Activated CD4-positive, alpha-beta T cell treated with anti-CD3 and anti-CD28 coated beads, Interleukin-2, amount 10 ng/mL, durations not matched to agents 24 days and 14 days (primary cell): ENCODE results near the gene AK3. TPM values are rescaled to one million over a fixed set of nuclear protein-coding genes. Genes with fewer than 3 reads are reported as not detected.
"Not testable (repeated sequence)": the region's sequence is repeated elsewhere in the genome, so short reads cannot be mapped to it uniquely, and the experiment has no call there.

Experiments used
- DNase-seq: peaks from one replicate; pipeline ENCODE4 v3.0.0; 2022
- H3K27ac Mint-ChIP-seq: one replicate; pipeline ENCODE4 v1.8.0; 2022; ENCODE audit warnings: mild to moderate bottlenecking, mixed read lengths
- H3K27me3 Mint-ChIP-seq: one replicate; pipeline ENCODE4 v1.8.0; 2022; ENCODE audit warnings: mixed read lengths
- H3K36me3 Mint-ChIP-seq: one replicate; pipeline ENCODE4 v1.8.0; 2022; ENCODE audit warnings: low read depth, mild to moderate bottlenecking, mixed read lengths
- H3K4me1 Mint-ChIP-seq: one replicate; pipeline ENCODE4 v1.8.0; 2021; ENCODE audit warnings: mixed read lengths
- H3K4me3 Mint-ChIP-seq: one replicate; pipeline ENCODE4 v1.8.0; 2022; ENCODE audit warnings: mild to moderate bottlenecking, moderate library complexity, mixed read lengths
- H3K9me3 Mint-ChIP-seq: one replicate; pipeline ENCODE4 v1.8.0; 2021; ENCODE audit warnings: mixed read lengths
- intact Hi-C: fragments of 100-400 bp; cut with micrococcal nuclease; formaldehyde crosslinking; loops from one replicate; pipeline ENCODE4 v1.15.1; 2023
- total RNA-seq: library from RNA; stranded (reverse); gene quantifications from 2 replicates; pipeline ENCODE4 v1.2.3, GENCODE V29; 2022

The AK3 gene
- total RNA-seq, 1 donor from 2014 or later, result 27.3 TPM

GRCh38 chr9:4762886-4763541 lies 22.0 kb upstream of the AK3 start:
- Mint-ChIP-seq H3K27ac (peak overlapping the region; percentile 22), H3K4me3 (peak overlapping the region; percentile 63), H3K27me3 (peaks cover 6% of the 10 kb centered on the region), H3K9me3 (no peaks in the 10 kb centered on the region), H3K36me3 (no peaks in the 10 kb centered on the region), H3K4me1 (peaks cover 16% of the 10 kb centered on the region)
- intact Hi-C loops, result loop anchor here (1.0 to 10.0 kb wide), 6 partner anchors 30 to 828 kb away; partner anchors contain the start of genes INSL6 and RCL1
- DNase-seq, result peak; percentile 67

GRCh38 chr9:4762108-4762885 lies 21.3 kb upstream of the AK3 start:
- peak; percentile 94 for DNase-seq
- H3K36me3 Mint-ChIP-seq, result no peaks in the 10 kb centered on the region
- peaks cover 16% of the 10 kb centered on the region for H3K4me1 Mint-ChIP-seq
- no peaks in the 10 kb centered on the region for H3K9me3 Mint-ChIP-seq
- H3K27ac Mint-ChIP-seq, result peak overlapping the region; percentile 22
- peak overlapping the region; percentile 63 for H3K4me3 Mint-ChIP-seq
- intact Hi-C loops, result loop anchor here (1.0 to 10.0 kb wide), 6 partner anchors 31 to 829 kb away; partner anchors contain the start of genes INSL6 and RCL1
- H3K27me3 Mint-ChIP-seq, result peaks cover 6% of the 10 kb centered on the region

- no peaks in the 10 kb centered on the region for H3K9me3 Mint-ChIP-seq
- intact Hi-C loops, result loop anchor here (5.0 to 10.0 kb wide), 2 partner anchors 315 to 427 kb away; partner anchors contain the start of gene INSL6
- peaks cover 6% of the 10 kb centered on the region for H3K27me3 Mint-ChIP-seq
- H3K27ac Mint-ChIP-seq, result no peak overlapping the region
- no peaks in the 10 kb centered on the region for H3K36me3 Mint-ChIP-seq
- no peak for DNase-seq
- H3K4me1 Mint-ChIP-seq, result peaks cover 16% of the 10 kb centered on the region
- no peak overlapping the region for H3K4me3 Mint-ChIP-seq
These were observed 19.1 kb upstream of the AK3 start for GRCh38 chr9:4760122-4760521.

GRCh38 chr9:4756420-4756819 lies 15.4 kb upstream of the AK3 start:
- no peak overlapping the region for H3K27ac Mint-ChIP-seq
- no peak overlapping the region for H3K4me3 Mint-ChIP-seq
- H3K36me3 Mint-ChIP-seq, result no peaks in the 10 kb centered on the region
- no peak for DNase-seq
- H3K27me3 Mint-ChIP-seq, result peaks cover 10% of the 10 kb centered on the region
- intact Hi-C loops, result no loop called here
- H3K4me1 Mint-ChIP-seq, result peaks cover 5% of the 10 kb centered on the region
- no peaks in the 10 kb centered on the region for H3K9me3 Mint-ChIP-seq

GRCh38 chr9:4755026-4755609 lies 14.1 kb upstream of the AK3 start:
- intact Hi-C loops, result no loop called here
- H3K9me3 Mint-ChIP-seq, result no peaks in the 10 kb centered on the region
- no peak overlapping the region for H3K4me3 Mint-ChIP-seq
- peaks cover 6% of the 10 kb centered on the region for H3K27me3 Mint-ChIP-seq
- peaks cover 5% of the 10 kb centered on the region for H3K4me1 Mint-ChIP-seq
- no peak for DNase-seq
- H3K36me3 Mint-ChIP-seq, result no peaks in the 10 kb centered on the region
- H3K27ac Mint-ChIP-seq, result no peak overlapping the region

GRCh38 chr9:4754530-4754929 lies 13.5 kb upstream of the AK3 start:
- intact Hi-C loops, H3K36me3 Mint-ChIP-seq, H3K4me1 Mint-ChIP-seq, H3K4me3 Mint-ChIP-seq, H3K27me3 Mint-ChIP-seq, H3K9me3 Mint-ChIP-seq, DNase-seq, H3K27ac Mint-ChIP-seq: not testable (repeated sequence)

- no peak overlapping the region for H3K4me3 Mint-ChIP-seq
- peaks cover 5% of the 10 kb centered on the region for H3K4me1 Mint-ChIP-seq
- DNase-seq, result peak; percentile 65
- no peak overlapping the region for H3K27ac Mint-ChIP-seq
- intact Hi-C loops, result no loop called here
- H3K36me3 Mint-ChIP-seq, result no peaks in the 10 kb centered on the region
- H3K9me3 Mint-ChIP-seq, result no peaks in the 10 kb centered on the region
- peaks cover 6% of the 10 kb centered on the region for H3K27me3 Mint-ChIP-seq
These were observed 9.1 kb upstream of the AK3 start for GRCh38 chr9:4750023-4750673.

GRCh38 chr9:4748612-4749011 lies 7.6 kb upstream of the AK3 start:
- no peak for DNase-seq
- H3K4me3 Mint-ChIP-seq, result no peak overlapping the region
- no peaks in the 10 kb centered on the region for H3K9me3 Mint-ChIP-seq
- no peaks in the 10 kb centered on the region for H3K36me3 Mint-ChIP-seq
- no peak overlapping the region for H3K27ac Mint-ChIP-seq
- intact Hi-C loops, result no loop called here
- peaks cover 6% of the 10 kb centered on the region for H3K27me3 Mint-ChIP-seq
- H3K4me1 Mint-ChIP-seq, result peaks cover 4% of the 10 kb centered on the region

GRCh38 chr9:4746278-4747030 lies 5.5 kb upstream of the AK3 start:
- Mint-ChIP-seq H3K4me3 (no peak overlapping the region), H3K27me3 (no peaks in the 10 kb centered on the region), H3K36me3 (no peaks in the 10 kb centered on the region), H3K9me3 (no peaks in the 10 kb centered on the region), H3K27ac (no peak overlapping the region), H3K4me1 (peaks cover 14% of the 10 kb centered on the region)
- intact Hi-C loops, result no loop called here
- DNase-seq, result no peak

- intact Hi-C loops, result loop anchor here (5.0 kb wide), 1 partner anchor 141 kb away; no protein-coding TSS in a partner anchor
- peak overlapping the region; percentile 25 for H3K4me3 Mint-ChIP-seq
- no peaks in the 10 kb centered on the region for H3K9me3 Mint-ChIP-seq
- no peak overlapping the region for H3K27ac Mint-ChIP-seq
- no peaks in the 10 kb centered on the region for H3K27me3 Mint-ChIP-seq
- H3K36me3 Mint-ChIP-seq, result no peaks in the 10 kb centered on the region
- peaks cover 30% of the 10 kb centered on the region for H3K4me1 Mint-ChIP-seq
- DNase-seq, result no peak
These were observed 2.3 kb upstream of the AK3 start for GRCh38 chr9:4743131-4743875.

- peaks cover 31% of the 10 kb centered on the region for H3K4me1 Mint-ChIP-seq
- intact Hi-C loops, result loop anchor here (5.0 kb wide), 1 partner anchor 140 kb away; no protein-coding TSS in a partner anchor
- H3K4me3 Mint-ChIP-seq, result peak overlapping the region; percentile 87
- DNase-seq, result no peak
- peaks cover 2% of the 10 kb centered on the region for H3K36me3 Mint-ChIP-seq
- peak overlapping the region; percentile 90 for H3K27ac Mint-ChIP-seq
- no peaks in the 10 kb centered on the region for H3K9me3 Mint-ChIP-seq
- H3K27me3 Mint-ChIP-seq, result no peaks in the 10 kb centered on the region
These were observed 1.2 kb upstream of the AK3 start for GRCh38 chr9:4742246-4742645.

GRCh38 chr9:4741365-4742089 lies 525 bp upstream of the AK3 start:
- intact Hi-C loops, result loop anchor here (1.0 to 5.0 kb wide), 5 partner anchors 53 to 244 kb away; partner anchors contain the start of genes CDC37L1, JAK2 and PLPP6
- H3K9me3 Mint-ChIP-seq, result no peaks in the 10 kb centered on the region
- H3K4me3 Mint-ChIP-seq, result peak overlapping the region; percentile 87
- peaks cover 2% of the 10 kb centered on the region for H3K36me3 Mint-ChIP-seq
- H3K27ac Mint-ChIP-seq, result peak overlapping the region; percentile 90
- no peak for DNase-seq
- H3K4me1 Mint-ChIP-seq, result peaks cover 29% of the 10 kb centered on the region
- no peaks in the 10 kb centered on the region for H3K27me3 Mint-ChIP-seq
